ENCODE data around the gene AHNAK2.

DNA sequence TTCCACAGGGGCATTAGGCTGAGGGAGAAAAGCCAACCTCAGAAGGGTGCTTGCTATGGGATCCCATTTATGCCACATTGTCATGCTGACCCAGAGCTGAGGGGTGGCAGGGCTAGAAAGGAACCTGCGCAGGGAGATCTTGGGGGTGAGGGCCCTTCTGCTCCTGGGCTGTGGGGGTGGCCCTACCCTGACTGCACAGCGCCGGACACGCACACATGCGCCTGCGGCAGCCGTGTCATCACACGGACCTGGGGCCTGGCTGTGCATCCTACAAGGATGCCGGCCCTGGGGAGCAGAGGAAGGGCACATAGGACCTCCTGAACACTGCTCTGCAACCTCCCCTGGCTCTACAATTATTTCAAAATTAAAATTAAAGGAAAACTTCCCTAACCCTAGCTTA is 35.9 kb upstream of the AHNAK2 start:
- TF ChIP-seq, protein P1, sequence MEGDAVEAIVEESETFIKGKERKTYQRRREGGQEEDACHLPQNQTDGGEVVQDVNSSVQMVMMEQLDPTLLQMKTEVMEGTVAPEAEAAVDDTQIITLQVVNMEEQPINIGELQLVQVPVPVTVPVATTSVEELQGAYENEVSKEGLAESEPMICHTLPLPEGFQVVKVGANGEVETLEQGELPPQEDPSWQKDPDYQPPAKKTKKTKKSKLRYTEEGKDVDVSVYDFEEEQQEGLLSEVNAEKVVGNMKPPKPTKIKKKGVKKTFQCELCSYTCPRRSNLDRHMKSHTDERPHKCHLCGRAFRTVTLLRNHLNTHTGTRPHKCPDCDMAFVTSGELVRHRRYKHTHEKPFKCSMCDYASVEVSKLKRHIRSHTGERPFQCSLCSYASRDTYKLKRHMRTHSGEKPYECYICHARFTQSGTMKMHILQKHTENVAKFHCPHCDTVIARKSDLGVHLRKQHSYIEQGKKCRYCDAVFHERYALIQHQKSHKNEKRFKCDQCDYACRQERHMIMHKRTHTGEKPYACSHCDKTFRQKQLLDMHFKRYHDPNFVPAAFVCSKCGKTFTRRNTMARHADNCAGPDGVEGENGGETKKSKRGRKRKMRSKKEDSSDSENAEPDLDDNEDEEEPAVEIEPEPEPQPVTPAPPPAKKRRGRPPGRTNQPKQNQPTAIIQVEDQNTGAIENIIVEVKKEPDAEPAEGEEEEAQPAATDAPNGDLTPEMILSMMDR (conservative IDR thresholded peaks at IDR 0.05 in 1 of 2, IDR thresholded peaks at IDR 0.05 in 1 of 2; ENCODE audit: extremely low read depth in 1 of 2, insufficient read depth in 1 of 2, low read depth in 1 of 2, low read length in 2 of 2): no peak
- TF ChIP-seq EZH2 (IDR thresholded peaks at IDR 0.05; ENCODE audit: borderline replicate concordance, low read length): no peak
